ENCODE measurements around the gene HLA-DQB1. TPM values are rescaled to one million over a fixed set of nuclear protein-coding genes. Genes with fewer than 3 reads are reported as not detected.
"Not testable (repeated sequence)": the region's sequence is repeated elsewhere in the genome, so short reads cannot be mapped to it uniquely, and the experiment has no call there.

HLA-DQB1 gene
- total RNA-seq, 1 experiment from 2014 or later: not detected

- ATAC-seq: no peak
- no peak overlapping the region for H2AFZ ChIP-seq (ENCODE audit: low read length)
- POLR2A ChIA-PET (ENCODE audit: unreplicated experiment): no interaction called here
Measured at GRCh38 chr6:32658268-32658897, 8.1 kb downstream of the HLA-DQB1 start.

GRCh38 chr6:32657819-32658218 lies 8.6 kb downstream of the HLA-DQB1 start:
- H3K4me1 ChIP-seq (ENCODE audit: insufficient read depth, low read length); H3K4me3 ChIP-seq (ENCODE audit: low read length); H3K9me2 ChIP-seq (replicated peaks; ENCODE audit: low read length); H3K27ac ChIP-seq (ENCODE audit: low read length); H4K20me1 ChIP-seq (ENCODE audit: low read length); ATAC-seq; intact Hi-C loops (cut with micrococcal nuclease); BruUV-seq (replicated peaks); H3K4me2 ChIP-seq (ENCODE audit: low read length); H3K9me3 ChIP-seq (ENCODE audit: low read length); H3K9ac ChIP-seq (ENCODE audit: low read length); CTCF ChIA-PET; DNase-seq; H2AFZ ChIP-seq (ENCODE audit: low read length); POLR2A ChIA-PET (ENCODE audit: unreplicated experiment); H3F3A ChIP-seq (ENCODE audit: low read length, unreplicated experiment); H3K36me3 ChIP-seq (ENCODE audit: low read depth, low read length); H3K79me2 ChIP-seq (ENCODE audit: low read length): not testable (repeated sequence)
- H3K27me3 ChIP-seq (ENCODE audit: low read length): peaks cover 16% of the 10 kb centered on the region; the same call in 1 of the 2 replicates

More at GRCh38 chr6:32658268-32658897, 8.1 kb downstream of the HLA-DQB1 start:
- no peak for TF ChIP-seq CTCF (conservative IDR thresholded peaks at IDR 0.05; ENCODE audit: low read depth, low read length)
- TF ChIP-seq EZH2 (IDR thresholded peaks at IDR 0.05; ENCODE audit: low read length, unreplicated experiment): no peak
- TF ChIP-seq EZH2phosphoT487 (IDR thresholded peaks at IDR 0.05; ENCODE audit: borderline replicate concordance, low read length): no peak
- Histone ChIP-seq H3K4me1 (ENCODE audit: insufficient read depth, low read length) (no peaks in the 10 kb centered on the region), H3K27me3 (ENCODE audit: low read length) (peaks cover 22% of the 10 kb centered on the region; the same call in 1 of the 2 replicates), H3K9me3 (ENCODE audit: low read length) (no peaks in the 10 kb centered on the region), H4K20me1 (ENCODE audit: low read length) (no peaks in the 10 kb centered on the region), H3F3A (ENCODE audit: low read length, unreplicated experiment) (no peaks in the 10 kb centered on the region), H3K27ac (ENCODE audit: low read length) (no peak overlapping the region), H3K36me3 (ENCODE audit: low read depth, low read length) (no peaks in the 10 kb centered on the region), H3K4me2 (ENCODE audit: low read length) (no peak overlapping the region), H3K79me2 (ENCODE audit: low read length) (no peaks in the 10 kb centered on the region), H3K4me3 (ENCODE audit: low read length) (no peak overlapping the region), H3K9ac (ENCODE audit: low read length) (no peak overlapping the region), H3K9me2 (replicated peaks; ENCODE audit: low read length) (no peaks in the 10 kb centered on the region)
- DNase-seq: no peak
- intact Hi-C loops (cut with micrococcal nuclease): no loop called here
- CTCF ChIA-PET: no interaction called here
- no TSS peak for BruUV-seq (replicated peaks)

- H3F3A ChIP-seq (ENCODE audit: low read length, unreplicated experiment); H3K27ac ChIP-seq (ENCODE audit: low read length); H3K9me2 ChIP-seq (replicated peaks; ENCODE audit: low read length); H3K36me3 ChIP-seq (ENCODE audit: low read depth, low read length); POLR2A ChIA-PET (ENCODE audit: unreplicated experiment); H3K79me2 ChIP-seq (ENCODE audit: low read length); H3K9ac ChIP-seq (ENCODE audit: low read length); H4K20me1 ChIP-seq (ENCODE audit: low read length); H3K9me3 ChIP-seq (ENCODE audit: low read length); BruUV-seq (replicated peaks); CTCF ChIA-PET; intact Hi-C loops (cut with micrococcal nuclease); ATAC-seq; H3K4me2 ChIP-seq (ENCODE audit: low read length); DNase-seq; H3K4me3 ChIP-seq (ENCODE audit: low read length); H3K4me1 ChIP-seq (ENCODE audit: insufficient read depth, low read length); H2AFZ ChIP-seq (ENCODE audit: low read length): not testable (repeated sequence)
- H3K27me3 ChIP-seq (ENCODE audit: low read length): peaks cover 12% of the 10 kb centered on the region; the same call in 1 of the 2 replicates
Measured at GRCh38 chr6:32657329-32657728, 9.1 kb downstream of the HLA-DQB1 start.

- Histone ChIP-seq H3K9me2 (replicated peaks; ENCODE audit: low read length) (no peaks in the 10 kb centered on the region), H3K36me3 (ENCODE audit: low read depth, low read length) (no peaks in the 10 kb centered on the region), H3K27ac (ENCODE audit: low read length) (no peak overlapping the region), H3F3A (ENCODE audit: low read length, unreplicated experiment) (no peaks in the 10 kb centered on the region), H3K4me1 (ENCODE audit: insufficient read depth, low read length) (no peaks in the 10 kb centered on the region), H3K9ac (ENCODE audit: low read length) (no peak overlapping the region), H3K4me3 (ENCODE audit: low read length) (no peak overlapping the region), H3K27me3 (ENCODE audit: low read length) (peaks cover 12% of the 10 kb centered on the region; the same call in 1 of the 2 replicates), H4K20me1 (ENCODE audit: low read length) (no peaks in the 10 kb centered on the region), H3K79me2 (ENCODE audit: low read length) (no peaks in the 10 kb centered on the region), H2AFZ (ENCODE audit: low read length) (no peak overlapping the region), H3K9me3 (ENCODE audit: low read length) (no peaks in the 10 kb centered on the region), H3K4me2 (ENCODE audit: low read length) (no peak overlapping the region)
- no peak for ATAC-seq
- intact Hi-C loops (cut with micrococcal nuclease): no loop called here
- ChIA-PET CTCF (no interaction called here), POLR2A (ENCODE audit: unreplicated experiment) (no interaction called here)
- TF ChIP-seq EZH2 (IDR thresholded peaks at IDR 0.05; ENCODE audit: low read length, unreplicated experiment) (no peak), CTCF (conservative IDR thresholded peaks at IDR 0.05; ENCODE audit: low read depth, low read length) (no peak), EZH2phosphoT487 (IDR thresholded peaks at IDR 0.05; ENCODE audit: borderline replicate concordance, low read length) (no peak)
- no TSS peak for BruUV-seq (replicated peaks)
- no peak for DNase-seq
Measured at GRCh38 chr6:32655203-32655710, 11.2 kb downstream of the HLA-DQB1 start.

Measured in PC-3 (cell line).